SKM-1 (cell line): ENCODE results near the gene SRF.

Source experiments
- DNase-seq: peaks from one replicate; lab custom pipeline; 2025; ENCODE audit not compliant: unreplicated experiment; lab: John Stamatoyannopoulos, UW

Gene SRF

GRCh38 chr6:43181621-43181941, 10.5 kb downstream of the SRF start:
- no peak for DNase-seq

GRCh38 chr6:43181942-43182860, 11.1 kb downstream of the SRF start, which contains the start of gene CUL9:
CUL9 (plus strand) TSS chr6:43182196; CDS start chr6:43184311, 2,115 bp downstream.
- peak; percentile 57 for DNase-seq

- no peak for DNase-seq
These were observed 12.4 kb downstream of the SRF start for GRCh38 chr6:43183441-43183840.

GRCh38 chr6:43184268-43184985, 13.4 kb downstream of the SRF start:
- no peak for DNase-seq

- no peak for DNase-seq
These were observed 14.4 kb downstream of the SRF start for GRCh38 chr6:43185391-43185985.

GRCh38 chr6:43186019-43186418, 14.9 kb downstream of the SRF start:
- no peak for DNase-seq

GRCh38 chr6:43186706-43187105, 15.6 kb downstream of the SRF start:
- DNase-seq = no peak

GRCh38 chr6:43187821-43188220, 16.8 kb downstream of the SRF start:
- DNase-seq = no peak

GRCh38 chr6:43188426-43188825, 17.4 kb downstream of the SRF start:
- no peak for DNase-seq

- DNase-seq = no peak
These were observed 18.8 kb downstream of the SRF start for GRCh38 chr6:43189776-43190304.

GRCh38 chr6:43192911-43193310, 21.8 kb downstream of the SRF start:
- no peak for DNase-seq

GRCh38 chr6:43193929-43194328, 22.9 kb downstream of the SRF start:
- no peak for DNase-seq

GRCh38 chr6:43196337-43196736, 25.3 kb downstream of the SRF start:
- DNase-seq = no peak

- DNase-seq = no peak
These were observed 28.8 kb downstream of the SRF start for GRCh38 chr6:43199912-43200311.

- DNase-seq = no peak
These were observed 29.5 kb downstream of the SRF start for GRCh38 chr6:43200541-43200940.

- DNase-seq = no peak
These were observed 31.4 kb downstream of the SRF start for GRCh38 chr6:43202451-43202850.

- no peak for DNase-seq
These were observed 32.1 kb downstream of the SRF start for GRCh38 chr6:43203029-43203717.

- DNase-seq = no peak
These were observed 32.6 kb downstream of the SRF start for GRCh38 chr6:43203718-43204095.

GRCh38 chr6:43204271-43205105, 33.4 kb downstream of the SRF start:
- no peak for DNase-seq

GRCh38 chr6:43205849-43206248, 34.8 kb downstream of the SRF start:
- no peak for DNase-seq
